ENCODE data around the gene MYO5B.

MYO5B gene

GRCh38 chr18:50143294-50143693, 51.7 kb downstream of the MYO5B start:
- no peak for DNase-seq

DNA sequence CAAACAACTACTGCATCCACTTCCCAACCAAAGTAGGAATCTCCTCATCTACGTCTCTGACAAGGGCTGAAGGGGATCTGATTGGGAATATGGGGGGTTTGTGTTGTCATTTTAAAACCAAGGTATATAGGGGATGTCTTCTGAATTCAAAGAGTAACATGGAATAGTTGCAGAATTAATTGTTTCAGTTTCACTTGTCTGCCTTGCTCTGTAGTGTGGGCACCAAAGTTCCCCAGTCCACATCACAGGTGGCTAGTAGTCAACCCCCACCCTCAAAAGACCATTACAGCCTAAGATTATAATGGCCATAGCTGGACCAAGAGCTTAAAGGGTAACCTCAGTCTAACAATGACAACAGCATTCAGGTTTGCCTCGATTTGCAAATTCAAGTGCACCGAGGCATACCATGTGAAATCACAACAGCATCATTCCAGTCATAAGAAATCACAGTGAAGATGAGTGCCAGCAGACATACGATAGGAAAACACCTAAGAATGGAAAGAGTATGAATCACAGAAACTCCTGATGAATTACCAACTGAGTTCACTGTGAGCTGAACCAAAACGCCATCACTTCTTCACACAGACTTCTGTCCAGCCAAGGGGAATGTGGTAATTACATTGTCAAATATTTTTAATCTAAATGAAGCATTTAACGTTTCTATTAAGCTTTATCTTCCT, 52.4 kb downstream of the MYO5B start:
- no peak for DNase-seq

- DNase-seq: no peak
Observed at GRCh38 chr18:50138181-50139064, 56.5 kb downstream of the MYO5B start.

- no peak for DNase-seq
Observed at GRCh38 chr18:50135903-50136302, 59.0 kb downstream of the MYO5B start.

- no peak for DNase-seq
Observed at GRCh38 chr18:50133526-50133925, 61.4 kb downstream of the MYO5B start.

- DNase-seq: no peak
Observed at GRCh38 chr18:50131591-50131990, 63.4 kb downstream of the MYO5B start.

GRCh38 chr18:50128506-50129271, 66.3 kb downstream of the MYO5B start:
- DNase-seq: no peak

GRCh38 chr18:50127516-50128210, 67.3 kb downstream of the MYO5B start:
- no peak for DNase-seq

- DNase-seq: no peak
Observed at GRCh38 chr18:50126471-50126870, 68.5 kb downstream of the MYO5B start.

DNA sequence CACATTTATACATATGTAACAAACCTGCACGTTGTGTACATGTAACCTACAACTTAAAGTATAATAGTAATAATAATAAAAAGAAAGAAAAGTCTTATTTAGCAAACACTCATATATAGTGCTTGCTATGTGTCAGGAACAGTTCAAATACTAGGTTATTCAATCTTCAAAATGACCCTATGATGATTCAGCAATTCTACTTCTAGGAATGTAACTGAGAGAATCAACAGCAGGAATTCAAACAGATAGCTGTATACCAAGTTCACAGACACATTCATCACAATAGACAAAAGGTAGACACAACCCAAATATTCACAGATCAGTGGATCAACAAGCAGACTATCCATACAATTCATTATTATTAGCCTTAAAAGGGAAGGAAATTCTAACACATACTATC, 69.5 kb downstream of the MYO5B start:
- DNase-seq: no peak

GRCh38 chr18:50119296-50119695, 75.7 kb downstream of the MYO5B start:
- no peak for DNase-seq

- DNase-seq: no peak
Observed at GRCh38 chr18:50117863-50118262, 77.1 kb downstream of the MYO5B start.

DNA sequence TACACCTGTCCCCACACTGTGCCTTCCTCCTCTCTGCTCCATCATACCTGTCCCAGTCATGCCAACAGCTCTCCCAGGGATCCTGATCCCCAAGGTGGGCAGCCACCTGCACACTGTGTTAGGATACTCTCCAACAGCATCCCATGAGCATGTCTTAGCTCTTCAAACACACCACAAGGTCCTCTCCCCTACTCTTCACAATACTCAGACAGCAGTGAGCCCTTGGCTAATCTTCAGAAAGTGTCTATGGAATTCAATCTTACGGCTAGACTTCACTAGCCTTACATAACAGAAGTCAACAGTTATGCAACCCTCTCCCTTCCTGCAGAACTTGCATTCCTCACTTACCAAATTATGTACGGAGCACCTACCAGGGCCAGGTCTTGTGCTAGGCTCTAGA, 79.9 kb downstream of the MYO5B start:
- DNase-seq: no peak

DNA sequence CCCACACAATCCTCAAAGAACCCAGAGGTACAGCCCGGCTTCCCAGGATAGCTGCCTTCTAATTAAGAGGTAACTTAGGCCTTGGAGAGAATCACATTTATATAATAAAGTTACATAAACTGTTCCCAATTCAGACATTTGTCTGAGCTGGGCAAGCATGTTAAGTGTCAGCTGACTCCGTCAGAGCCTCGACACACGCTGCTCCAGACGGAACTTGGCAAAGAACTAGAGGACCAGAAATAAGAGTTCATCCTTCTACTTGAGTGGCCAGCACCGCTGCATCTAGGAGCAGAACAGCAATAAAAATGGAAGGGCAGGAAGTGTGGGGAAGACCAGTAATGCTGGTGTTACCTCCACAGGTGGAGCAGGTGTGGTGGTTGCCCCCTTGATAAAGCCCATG, 80.5 kb downstream of the MYO5B start:
- DNase-seq: no peak

- DNase-seq: no peak
Observed at GRCh38 chr18:50113726-50114125, 81.2 kb downstream of the MYO5B start.

DNA sequence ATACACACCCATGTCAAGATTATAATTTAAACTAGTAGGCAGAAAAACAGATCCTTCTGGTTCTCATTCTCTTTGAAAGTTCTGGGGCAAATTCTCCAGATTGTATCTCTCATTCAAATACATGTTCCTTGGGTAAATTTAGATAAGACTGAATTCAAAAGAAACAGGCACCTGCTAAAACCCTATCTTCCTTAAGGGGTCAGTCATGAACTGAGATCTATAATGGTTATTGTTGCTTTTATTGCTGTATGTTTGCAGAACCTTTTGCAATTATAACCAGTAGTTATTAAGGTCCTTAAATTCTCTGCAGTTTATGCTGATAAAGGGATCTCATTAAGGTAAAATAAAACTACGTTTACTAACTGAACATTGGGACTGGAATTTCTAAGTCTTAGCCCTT, 83.5 kb downstream of the MYO5B start:
- no peak for DNase-seq

GRCh38 chr18:50107468-50107977, 87.4 kb downstream of the MYO5B start:
- no peak for DNase-seq

GRCh38 chr18:50105027-50105426, 89.9 kb downstream of the MYO5B start:
- DNase-seq: no peak

DNA sequence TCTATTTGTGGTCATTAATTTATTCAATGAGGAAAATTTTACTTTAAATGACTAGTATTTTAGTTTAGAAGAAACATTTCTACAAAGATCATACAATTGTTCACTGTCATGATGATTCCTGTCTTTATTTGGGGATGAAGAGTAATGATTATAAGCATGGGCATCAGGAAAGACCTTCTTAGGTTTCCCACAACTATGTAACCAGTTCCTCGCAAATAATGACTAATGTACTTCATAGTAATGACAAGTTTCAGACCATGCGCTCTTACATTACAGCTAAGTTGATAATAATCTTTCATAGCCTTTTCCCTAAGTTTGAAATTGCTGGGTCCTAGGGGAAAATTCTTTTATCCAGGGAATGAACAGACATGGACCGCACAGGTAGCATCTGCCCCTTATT, 90.5 kb downstream of the MYO5B start:
- no peak for DNase-seq

GRCh38 chr18:50099725-50100407, 95.1 kb downstream of the MYO5B start:
- DNase-seq: no peak

- DNase-seq: no peak
Observed at GRCh38 chr18:50097702-50098101, 97.2 kb downstream of the MYO5B start.

Measured in effector CD8-positive, alpha-beta T cell (primary cell).